Psoas muscle (tissue), 8 donors: Measurements from ENCODE around the gene SLC22A7. TPM values are rescaled to one million over a fixed set of nuclear protein-coding genes. Genes with fewer than 3 reads are reported as not detected.

Experiments used
- ATAC-seq, 4 donors: fragments of 200-7000 bp; cut with Tn5 transposase; one replicate each; pipeline ENCODE4 v1.9.1; 2020; ENCODE audit warnings: moderate library complexity in 3 of 4, mild to moderate bottlenecking in 2 of 4
- DNase-seq, 2 donors: peaks; one replicate each; pipeline ENCODE4 v3.0.0-alpha.2; 2020
- H3K27ac ChIP-seq: fragments of 200-600 bp; one replicate; pipeline ENCODE4 v1.8.0; 2022
- H3K27me3 ChIP-seq, 3 donors: fragments of 200-600 bp in 1 of 3; one replicate each; pipeline versions ENCODE4 v1.6.1 to v1.8.0; 2013 to 2022; ENCODE audit warnings: low read length in 2 of 3, mild to moderate bottlenecking in 2 of 3, moderate library complexity in 1 of 3; ENCODE audit not compliant: insufficient read depth in 3 of 3
- H3K36me3 ChIP-seq, 2 donors: fragments of 200-600 bp in 1 of 2; one replicate each; pipeline versions ENCODE4 v1.6.1 to v1.8.0; 2013 to 2022; ENCODE audit warnings: low read depth in 1 of 2, mild to moderate bottlenecking in 1 of 2, moderate library complexity in 1 of 2; ENCODE audit not compliant: insufficient read depth in 1 of 2
- H3K4me1 ChIP-seq: fragments of 200-600 bp; one replicate; pipeline ENCODE4 v1.8.0; 2022
- H3K4me3 ChIP-seq: fragments of 200-600 bp; one replicate; pipeline ENCODE4 v1.8.0; 2022; ENCODE audit warnings: mild to moderate bottlenecking
- H3K9me3 ChIP-seq: fragments of 200-600 bp; one replicate; pipeline ENCODE4 v1.8.0; 2022
- CTCF ChIP-seq: fragments of 200-600 bp; IDR thresholded peaks from one replicate; pipeline ENCODE4 v1.8.0; 2022; ENCODE audit warnings: antibody characterized with exemption
- WGBS, 3 donors: extraction: QIAGEN DNeasy Blood & Tissue Kit; methylation state at CpG; one replicate each; pipeline versions ENCODE4 v1.1.6 to v1.1.7; 2013; 5-methylcytosine and 5-hydroxymethylcytosine counted together
- intact Hi-C, 2 donors: fragments of 100-400 bp; cut with DNase I; formaldehyde crosslinking; loops; one replicate each; pipeline versions ENCODE4 v1.11.0 to v1.14.2; 2022
- polyA plus RNA-seq, 3 donors: library from polyadenylated mRNA; stranded (reverse); fragments of 200-250 nt; gene quantifications; one replicate each; pipeline ENCODE4 v1.2.3, GENCODE V29; 2013
- total RNA-seq, 4 donors: library from RNA; stranded (reverse); fragmentation: NEBNext Ultra II Directional in 2 of 4; extraction: Animal tissue kit (Norgen Biotek cat#: 25700) in 2 of 4; gene quantifications; one replicate each; pipeline versions ENCODE4 v1.2.1 to v1.2.4, GENCODE V29; 2021 to 2023
- donor health status: healthy with polysubstance abuse.
- donor health status: DM: no; HTN: no; CAD: no; lungs with moderate emphysema.
- donor health status: Bipolar disorder and iron deficiency.
- donor health status: healthy.
- donor health status: DM: yes; HTN: yes; CAD: no.
- donor health status: DM: no; HTN: no; CAD: no.
- donor health status: DM: no; HTN: no; CAD: no.
- donor health status: DM: yes; HTN: yes; CAD: no.

SLC22A7 gene
- total and polyA plus RNA-seq, 7 donors = not detected

GRCh38 chr6:43268782-43269272 lies 29.2 kb upstream of the SLC22A7 start:
- ATAC-seq (no peak), DNase-seq (no peak)
- no peak for TF ChIP-seq CTCF
- Histone ChIP-seq H3K4me3 (peak overlapping the region; percentile 56), H3K9me3 (no peaks in the 10 kb centered on the region), H3K27ac (no peak overlapping the region), H3K4me1 (peaks cover 5% of the 10 kb centered on the region), H3K36me3 (no peaks in the 10 kb centered on the region), H3K27me3 (peaks cover 0 to 19% (median 4%) of the 10 kb centered on the region in 3 donors)
- 62 to 68% (median 64%) methylated on average over 10 of the region's 10 CpGs for WGBS, 3 donors
- intact Hi-C loops = loop anchor here in 1 of 2 donors (5.0 kb wide), 1 partner anchor 63 kb away; no protein-coding TSS in a partner anchor

- Histone ChIP-seq H3K4me1 (peaks cover 5% of the 10 kb centered on the region), H3K27ac (no peak overlapping the region), H3K9me3 (no peaks in the 10 kb centered on the region), H3K36me3 (no peaks in the 10 kb centered on the region), H3K27me3 (peaks cover 0 to 23% (median 9%) of the 10 kb centered on the region in 3 donors), H3K4me3 (peak overlapping the region; percentile 56)
- intact Hi-C loops = loop anchor here in 1 of 2 donors (5.0 kb wide), 1 partner anchor 63 kb away; no protein-coding TSS in a partner anchor
- TF ChIP-seq CTCF = no peak
- peak; percentile 13 to 62 (median 32) for ATAC-seq
- 4 to 6% (median 4%) methylated on average over 39 to 44 of the region's 44 CpGs for WGBS, 3 donors
- DNase-seq = peak in 1 of 2 donors; percentile 41
These were observed 28.6 kb upstream of the SLC22A7 start for GRCh38 chr6:43269273-43270007.

GRCh38 chr6:43271103-43271815 lies 26.8 kb upstream of the SLC22A7 start:
- no peaks in the 10 kb centered on the region for H3K9me3 ChIP-seq
- DNase-seq (no peak), ATAC-seq (no peak)
- peaks cover 5% of the 10 kb centered on the region for H3K4me1 ChIP-seq
- peaks cover 0 to 41% (median 16%) of the 10 kb centered on the region in 3 donors for H3K27me3 ChIP-seq
- H3K27ac ChIP-seq = no peak overlapping the region
- WGBS, 3 donors = 87 to 91% (median 89%) methylated on average over 8 of the region's 8 CpGs
- H3K36me3 ChIP-seq = no peaks in the 10 kb centered on the region
- no peak for TF ChIP-seq CTCF
- H3K4me3 ChIP-seq = no peak overlapping the region
- intact Hi-C loops = no loop called here

- TF ChIP-seq CTCF = no peak
- Histone ChIP-seq H3K4me1 (peaks cover 5% of the 10 kb centered on the region), H3K4me3 (no peak overlapping the region), H3K36me3 (no peaks in the 10 kb centered on the region), H3K27me3 (peaks cover 0 to 48% (median 19%) of the 10 kb centered on the region in 3 donors), H3K27ac (no peak overlapping the region), H3K9me3 (no peaks in the 10 kb centered on the region)
- intact Hi-C loops = no loop called here
- no peak for ATAC-seq
- no peak for DNase-seq
These were observed 26.1 kb upstream of the SLC22A7 start for GRCh38 chr6:43271944-43272343.
